A549 treated with GW870086 at 1 μM for 4 hours (cell line): ENCODE measurements around the gene KCNIP3. TPM values are rescaled to one million over a fixed set of nuclear protein-coding genes. Genes with fewer than 3 reads are reported as not detected.

Experiments
- total RNA-seq: library from RNA; stranded (reverse); fragments of 200-300 nt; extraction: Qiagen RNA extraction; gene quantifications from 5 replicates; pipeline ENCODE4 v1.2.3, GENCODE V29; 2022; ENCODE audit warnings: low read depth

The KCNIP3 gene
- 1.1 to 1.6 TPM (median 1.3 TPM) in 5 replicates for total RNA-seq

DNA sequence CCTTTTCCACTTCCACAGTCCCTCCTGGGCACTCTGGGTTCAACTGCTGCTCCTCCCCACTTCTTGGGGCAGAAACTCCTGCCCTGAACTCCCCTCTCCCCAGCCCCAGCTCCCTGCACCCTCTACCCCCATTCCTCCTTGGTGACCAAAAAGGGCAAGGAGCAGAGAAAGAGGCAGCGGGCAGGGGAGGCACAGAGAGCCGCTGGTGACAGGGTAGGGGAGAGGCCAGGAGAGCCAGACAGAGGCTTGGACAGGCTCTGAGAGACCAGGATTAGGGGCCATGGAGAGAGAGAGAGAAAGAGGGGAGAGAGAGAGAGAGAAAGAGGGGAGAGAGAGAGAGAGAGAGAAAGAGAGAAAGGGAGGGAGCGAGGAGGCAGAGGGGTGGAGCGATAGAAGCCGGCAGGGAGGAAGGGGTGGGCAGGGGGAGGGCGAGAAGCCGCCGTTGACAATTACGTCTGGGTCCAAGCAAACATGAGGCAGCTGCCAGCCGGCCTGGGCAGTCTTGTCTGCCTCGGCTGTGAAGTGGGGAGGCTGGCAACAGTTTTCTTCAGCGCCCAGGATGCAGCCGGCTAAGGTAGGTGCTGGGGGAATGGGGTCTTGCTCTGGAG, at the start of gene KCNIP3:
KCNIP3 (plus strand) TSS at position 468 of the 608 bp plus-strand sequence; CDS start at position 560, 92 bp downstream.

GRCh38 chr2:95274291-95275150, 22.6 kb upstream of the KCNIP3 start, which contains the start of gene PROM2:
Gene PROM2, plus strand, starts transcription at chr2:95274449. Its CDS starts 137 bp downstream, at chr2:95274586.

DNA sequence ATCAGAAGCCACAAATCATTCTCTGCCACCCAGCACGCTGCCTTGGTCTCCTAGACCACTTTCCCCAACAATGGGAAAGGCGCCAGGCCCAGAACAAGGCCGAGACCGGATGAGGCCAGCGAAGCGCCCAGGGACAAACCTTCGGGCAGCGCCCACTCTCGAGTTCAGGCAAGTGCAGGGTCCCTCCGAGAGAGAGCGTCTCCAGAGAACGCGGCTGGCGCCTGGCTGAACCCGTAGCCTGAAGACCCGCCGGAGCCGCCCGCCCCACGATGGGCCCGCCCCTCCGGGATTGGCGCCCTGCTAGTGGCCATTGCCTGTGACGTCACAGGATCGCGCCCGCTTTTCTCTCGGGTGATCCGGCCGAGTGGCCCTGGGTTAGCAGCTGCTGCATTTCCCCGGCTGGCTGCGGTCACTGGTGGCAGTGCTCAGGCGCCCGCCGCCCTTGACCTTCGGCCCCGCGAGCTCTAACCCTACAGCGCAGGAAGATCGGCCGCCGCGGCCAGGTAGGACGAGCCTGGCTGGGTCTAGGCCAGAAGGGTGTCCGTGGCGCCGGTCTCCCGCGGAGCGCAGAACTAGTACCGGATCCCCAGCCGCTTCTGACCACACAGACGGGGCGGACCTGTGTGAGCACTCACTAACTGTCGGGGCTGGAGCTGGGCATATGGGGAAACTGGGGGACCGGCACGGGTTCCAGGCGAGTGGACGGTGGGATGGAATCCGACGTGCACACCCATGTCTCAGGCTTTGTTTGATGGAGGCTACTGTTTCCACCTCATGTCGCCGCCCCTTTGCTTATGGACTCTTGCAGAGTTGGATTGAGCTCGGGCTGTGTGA, 105.4 kb downstream of the KCNIP3 start, which contains the start of gene FAHD2A:
FAHD2A (plus strand) TSS at position 339 of the 834 bp plus-strand sequence. CDS start 2,851 bp downstream, outside the sequence.

Other genes starting within 250 kb of the KCNIP3 start
- 70.1 to 77.3 TPM (median 74.0 TPM) in 5 replicates for gene MRPS5, start 175.5 kb upstream of the KCNIP3 start, total RNA-seq
- 4.3 to 7.4 TPM (median 6.8 TPM) in 5 replicates for gene ZNF514, start 137.5 kb upstream of the KCNIP3 start, total RNA-seq
- gene ZNF2, start 131.5 kb upstream of the KCNIP3 start, total RNA-seq, result 2.6 to 4.5 TPM (median 3.4 TPM) in 5 replicates
- gene ZNF892, start 89.8 kb upstream of the KCNIP3 start, total RNA-seq, result 0.26 to 0.69 TPM (median 0.43 TPM) in 5 replicates
- 0.03 to 0.32 TPM (median 0.18 TPM) in 4 of 5 replicates, not detected in the other for gene PROM2, start 22.9 kb upstream of the KCNIP3 start, total RNA-seq
- gene FAHD2A, start 105.4 kb downstream of the KCNIP3 start, total RNA-seq, result 26.0 to 31.3 TPM (median 28.4 TPM) in 5 replicates
- gene TRIM43B, start 187.4 kb downstream of the KCNIP3 start, total RNA-seq, result 0.10 to 0.13 TPM in 2 of 5 replicates, not detected in the others